NCI-H774 (cell line): ENCODE measurements around the gene ZNF75A.

Experiments used
- DNase-seq: peaks from one replicate; lab custom pipeline; 2025; lab: John Stamatoyannopoulos, UW

ZNF75A gene

DNA sequence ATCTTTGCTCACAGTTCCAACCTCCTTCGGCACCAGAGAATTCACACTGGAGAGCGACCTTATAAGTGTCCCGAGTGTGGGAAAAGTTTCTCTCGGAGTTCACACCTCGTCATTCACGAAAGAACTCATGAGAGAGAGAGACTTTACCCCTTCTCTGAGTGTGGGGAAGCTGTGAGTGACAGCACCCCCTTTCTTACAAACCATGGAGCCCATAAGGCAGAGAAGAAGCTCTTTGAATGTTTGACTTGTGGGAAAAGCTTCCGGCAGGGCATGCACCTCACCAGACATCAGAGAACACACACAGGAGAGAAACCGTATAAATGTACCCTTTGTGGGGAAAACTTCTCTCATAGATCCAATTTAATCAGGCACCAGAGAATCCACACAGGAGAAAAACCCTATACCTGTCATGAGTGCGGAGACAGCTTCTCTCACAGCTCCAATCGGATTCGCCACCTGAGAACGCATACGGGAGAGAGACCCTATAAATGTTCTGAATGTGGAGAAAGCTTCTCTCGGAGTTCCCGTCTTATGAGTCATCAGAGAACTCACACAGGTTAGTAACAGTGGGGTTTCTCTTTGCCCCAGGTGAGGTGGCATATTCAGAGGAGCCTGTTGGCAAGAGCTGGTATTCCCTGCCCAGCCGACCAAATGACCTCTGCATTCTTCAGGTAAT is 15.2 kb upstream of the ZNF75A start:
- no peak for DNase-seq

- DNase-seq: no peak
These were observed 12.7 kb upstream of the ZNF75A start for GRCh38 chr16:3292604-3293003.

GRCh38 chr16:3295209-3295608 is 10.1 kb upstream of the ZNF75A start:
- DNase-seq: no peak

- no peak for DNase-seq
These were observed 9.5 kb upstream of the ZNF75A start for GRCh38 chr16:3295783-3296182.

DNA sequence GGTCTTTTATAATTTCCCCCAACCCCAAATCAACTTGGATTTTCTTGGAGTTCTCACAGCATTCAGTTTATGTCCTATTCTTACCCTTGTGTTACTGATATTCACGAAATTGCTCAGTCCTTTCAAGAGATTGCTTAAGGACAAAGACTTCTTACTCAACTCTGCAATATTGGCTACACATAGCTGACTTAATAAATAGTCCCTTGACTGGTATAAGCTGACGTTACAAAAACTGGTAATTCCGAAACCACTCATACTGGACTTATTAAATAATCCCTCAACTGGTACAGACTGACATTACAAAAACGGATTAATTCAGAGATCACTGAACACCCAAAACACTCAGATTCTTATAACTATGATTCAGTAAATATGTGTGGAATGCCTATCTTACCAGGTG is 927 bp upstream of the ZNF75A start:
- no peak for DNase-seq

GRCh38 chr16:3306078-3306477 is 781 bp downstream of the ZNF75A start:
- DNase-seq: no peak

DNA sequence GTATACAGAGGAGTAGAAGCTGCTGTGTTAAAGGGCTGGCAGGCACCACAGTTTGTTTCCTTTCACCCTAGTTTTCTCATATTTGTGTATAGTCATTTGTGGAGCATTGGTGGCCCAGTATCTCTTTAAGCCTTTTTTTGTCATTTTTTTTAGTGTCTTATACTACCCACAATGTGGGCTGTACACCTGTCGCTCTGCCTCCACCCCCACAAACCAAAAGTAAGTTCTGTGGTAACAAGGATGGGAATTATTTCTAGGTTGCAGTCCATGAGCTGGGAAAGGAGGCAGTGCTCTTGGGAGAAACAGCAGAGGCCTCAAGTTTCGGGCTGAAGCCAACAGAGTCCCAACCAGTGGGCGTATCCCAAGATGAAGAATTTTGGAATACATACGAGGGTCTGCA is 6.2 kb downstream of the ZNF75A start:
- DNase-seq: no peak

GRCh38 chr16:3317315-3317999 is 12.2 kb downstream of the ZNF75A start:
- no peak for DNase-seq

DNA sequence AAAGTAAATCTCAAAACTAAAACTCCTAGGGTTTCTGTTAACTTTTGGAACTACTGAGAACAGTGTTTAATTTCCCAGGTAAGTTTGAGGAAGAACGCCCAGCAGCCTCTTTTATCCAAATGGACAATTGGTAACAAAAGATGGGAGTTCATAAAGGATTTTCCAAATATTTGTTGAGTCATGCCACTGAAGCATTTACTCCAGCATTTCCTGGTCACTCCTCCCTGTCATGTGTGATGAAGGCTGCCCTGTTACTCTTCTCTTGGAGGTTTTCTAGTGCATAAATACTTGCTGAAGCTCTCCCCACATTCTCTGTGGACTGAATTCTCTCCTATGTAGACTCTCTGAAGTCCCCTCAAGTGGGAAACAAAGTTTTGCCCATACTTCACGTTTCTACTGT is 16.5 kb downstream of the ZNF75A start:
- no peak for DNase-seq

DNA sequence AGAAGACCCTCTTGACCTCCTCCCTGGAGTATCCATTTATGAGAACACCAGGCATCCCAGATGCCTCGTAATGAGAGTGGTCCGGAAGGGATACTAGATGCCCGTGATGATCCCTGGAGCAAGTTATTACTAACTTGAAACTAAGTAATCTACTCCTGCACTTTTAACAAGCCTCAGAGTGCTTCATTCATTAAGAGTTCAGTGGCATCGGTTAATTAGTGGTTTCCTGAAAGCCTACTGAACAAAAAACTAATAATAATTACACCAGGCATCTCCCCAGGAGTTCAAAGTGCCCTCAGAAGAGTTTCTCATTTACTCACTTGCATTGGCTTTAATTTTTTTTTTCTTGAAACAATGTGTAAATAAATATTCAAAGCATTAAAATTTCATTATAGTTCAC is 22.2 kb downstream of the ZNF75A start:
- DNase-seq: no peak

DNA sequence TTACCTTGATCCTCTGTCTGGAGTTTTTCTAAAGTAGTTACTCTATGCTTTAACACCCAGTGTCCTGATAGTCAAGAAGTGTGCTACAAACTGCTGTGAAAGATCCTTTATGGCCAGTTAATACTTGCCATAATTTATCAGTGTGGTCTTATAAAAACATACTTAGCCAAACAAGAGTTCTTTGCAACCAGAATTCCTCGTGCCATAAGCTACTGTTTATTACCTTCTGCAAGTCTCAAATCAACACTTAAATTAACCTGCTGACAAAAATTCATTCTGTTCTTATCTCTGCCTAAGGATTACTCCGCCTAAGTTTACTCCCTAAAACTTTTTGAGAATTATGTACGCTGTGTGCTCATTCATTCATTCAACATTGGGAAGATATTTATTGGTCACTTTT is 22.8 kb downstream of the ZNF75A start:
- no peak for DNase-seq

GRCh38 chr16:3328643-3329042 is 23.3 kb downstream of the ZNF75A start:
- no peak for DNase-seq

DNA sequence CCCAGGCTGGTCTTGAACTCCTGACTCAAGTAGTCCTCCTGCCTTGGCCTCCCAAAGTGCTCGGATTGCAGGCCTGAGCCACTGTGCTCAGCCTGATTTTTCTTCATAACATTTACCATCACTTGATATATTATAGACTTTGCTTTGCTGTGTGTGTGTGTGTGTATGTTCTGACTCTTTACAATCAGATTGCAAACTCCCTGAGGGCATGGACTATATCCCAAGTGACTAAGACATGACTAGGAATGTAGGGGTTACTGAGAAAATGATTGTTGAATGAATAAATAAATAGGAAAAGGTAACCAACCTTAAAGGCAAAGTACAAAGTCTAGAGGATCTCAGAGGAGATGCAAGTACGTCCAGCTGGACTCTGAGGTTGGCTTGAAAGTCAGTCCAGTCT is 40.7 kb downstream of the ZNF75A start:
- no peak for DNase-seq

DNA sequence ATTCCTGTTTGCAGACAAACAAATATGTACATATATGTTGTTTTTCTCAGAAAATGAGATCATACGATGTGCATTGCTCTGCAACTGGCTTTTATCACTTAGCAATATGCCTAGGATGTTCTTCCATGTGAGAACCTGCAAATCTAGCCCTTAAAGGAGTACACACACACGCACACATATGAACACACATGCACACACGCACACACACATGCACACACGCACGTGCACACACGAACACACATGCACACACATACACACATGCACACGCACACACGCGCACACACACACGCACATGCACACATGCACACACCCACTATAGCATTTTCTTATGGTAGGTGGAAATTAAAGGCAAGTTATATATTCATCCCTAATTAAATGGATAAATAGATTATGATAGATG is 42.3 kb downstream of the ZNF75A start:
- DNase-seq: no peak

- DNase-seq: no peak
These were observed 43.4 kb downstream of the ZNF75A start for GRCh38 chr16:3348547-3349167.

GRCh38 chr16:3349175-3349574 is 43.9 kb downstream of the ZNF75A start:
- no peak for DNase-seq

- no peak for DNase-seq
These were observed 50.3 kb downstream of the ZNF75A start, which contains the start of gene OR2C1 for GRCh38 chr16:3355589-3355988. Gene OR2C1, plus strand, starts transcription at chr16:3355889. Its CDS starts 52 bp downstream, at chr16:3355941.

DNA sequence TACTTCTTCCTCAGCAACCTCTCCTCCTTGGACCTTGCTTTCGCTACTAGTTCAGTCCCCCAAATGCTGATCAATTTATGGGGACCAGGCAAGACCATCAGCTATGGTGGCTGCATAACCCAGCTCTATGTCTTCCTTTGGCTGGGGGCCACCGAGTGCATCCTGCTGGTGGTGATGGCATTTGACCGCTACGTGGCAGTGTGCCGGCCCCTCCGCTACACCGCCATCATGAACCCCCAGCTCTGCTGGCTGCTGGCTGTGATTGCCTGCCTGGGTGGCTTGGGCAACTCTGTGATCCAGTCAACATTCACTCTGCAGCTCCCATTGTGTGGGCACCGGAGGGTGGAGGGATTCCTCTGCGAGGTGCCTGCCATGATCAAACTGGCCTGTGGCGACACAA is 50.8 kb downstream of the ZNF75A start:
- DNase-seq: no peak

DNA sequence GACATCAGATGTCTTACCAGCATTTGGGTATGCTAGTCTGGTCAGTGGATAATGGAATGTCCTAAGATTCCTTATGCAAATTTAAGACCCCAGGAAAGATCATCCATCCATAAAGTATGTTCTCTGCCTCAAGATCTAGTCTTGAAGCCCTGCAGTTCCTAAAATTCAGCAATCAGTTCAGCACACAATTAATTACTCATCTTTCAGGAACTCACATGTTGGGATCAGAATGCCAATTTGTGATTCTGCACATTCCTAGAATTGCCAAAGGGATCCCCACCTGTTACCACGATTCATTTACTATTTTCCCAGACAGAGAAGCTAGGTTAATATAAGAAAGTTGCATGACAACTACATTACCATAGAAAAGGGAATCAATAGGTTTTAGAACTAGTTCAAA is 53.6 kb downstream of the ZNF75A start:
- no peak for DNase-seq

DNA sequence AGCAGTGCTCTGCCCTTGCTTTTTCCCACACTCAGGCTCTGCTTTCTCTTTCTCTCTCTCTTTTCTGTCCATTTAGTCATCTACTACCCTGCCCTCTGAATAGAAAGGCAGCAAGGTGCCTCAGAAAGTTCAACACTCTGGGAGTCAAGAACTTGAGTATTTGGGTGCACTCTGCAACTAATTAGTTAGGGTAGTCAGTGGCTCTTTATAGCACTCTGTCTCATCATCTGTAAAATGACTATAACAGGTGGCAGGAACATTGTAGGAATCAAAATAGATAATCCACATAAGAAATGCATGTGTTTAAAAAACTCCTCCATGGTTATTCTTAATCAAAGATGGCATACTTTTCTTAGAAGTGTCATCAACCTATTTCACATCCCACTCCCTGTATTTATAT is 57.6 kb downstream of the ZNF75A start:
- no peak for DNase-seq

DNA sequence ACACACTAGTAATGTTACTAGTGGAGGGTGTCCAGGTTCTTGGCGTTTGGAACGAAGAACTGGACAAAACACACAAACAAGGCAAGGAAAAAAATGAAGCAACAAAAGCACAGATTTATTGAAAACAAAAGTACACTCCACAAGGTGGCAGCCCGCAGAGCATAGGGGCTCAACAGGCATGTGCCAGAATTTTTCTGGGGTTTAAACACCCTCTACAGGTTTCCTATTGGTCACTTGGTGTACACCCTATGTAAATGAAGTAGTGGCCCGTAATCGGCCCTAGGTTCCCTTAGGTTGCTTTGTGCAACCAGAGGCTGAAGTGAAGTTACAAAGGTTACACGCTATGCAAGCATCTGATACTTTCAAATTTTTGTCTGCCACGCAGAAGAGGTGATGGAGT is 58.5 kb downstream of the ZNF75A start:
- no peak for DNase-seq

DNA sequence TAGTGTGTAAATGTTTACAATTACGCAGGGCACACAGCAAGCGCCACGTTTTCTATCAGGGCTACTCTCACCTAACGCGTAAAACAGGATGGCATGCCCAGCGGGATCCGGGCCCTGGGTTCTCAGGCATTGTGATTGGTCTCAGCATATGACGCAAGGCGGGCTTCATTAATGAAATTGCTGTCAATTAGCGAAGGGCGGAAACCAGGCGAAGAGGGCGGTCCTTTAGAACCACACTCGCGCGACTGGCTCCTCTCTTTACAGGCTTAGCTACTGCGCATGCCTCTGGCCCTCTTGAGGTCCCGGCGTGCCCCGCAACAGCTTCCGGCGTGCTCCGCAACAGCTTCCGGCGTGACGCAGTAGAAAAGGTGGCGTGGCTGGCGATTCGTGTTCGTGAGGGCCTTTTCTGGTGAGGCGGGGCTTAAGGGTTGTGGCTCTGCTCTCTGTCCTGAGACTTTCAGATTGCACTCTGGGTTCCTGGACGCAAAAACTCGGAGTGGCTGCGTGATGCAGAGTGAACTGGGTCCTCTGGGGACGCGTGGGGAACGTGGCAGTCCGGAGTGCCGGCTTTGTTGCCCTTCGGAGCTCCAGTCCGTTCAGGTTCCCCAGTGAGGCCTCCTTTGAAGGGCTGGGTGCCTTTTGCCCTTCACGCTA is 59.6 kb downstream of the ZNF75A start:
- DNase-seq: peak; percentile 90
